Neutrophil (primary cell): ENCODE results near the gene KCTD2.

Source experiments
- H3K27ac ChIP-seq: fragments of 200-600 bp; sonication (generic); 2 replicates; pipeline ENCODE4 v1.5.1; 2016; ENCODE audit warnings: mild to moderate bottlenecking, moderate library complexity
- H3K27me3 ChIP-seq: fragments of 200-600 bp; sonication (generic); 2 replicates; pipeline ENCODE4 v1.6.0; 2016; ENCODE audit warnings: mild to moderate bottlenecking
- H3K36me3 ChIP-seq: fragments of 200-600 bp; sonication (generic); 2 replicates; pipeline ENCODE4 v1.5.1; 2017
- H3K4me1 ChIP-seq, 2 experiments: fragments of 200-600 bp in 1 of 2; sonication (generic) in 1 of 2; 1 replicate in 1 of 2; 2 replicates in 1 of 2; pipeline versions ENCODE4 v1.5.1 to v1.6.1; 2013 to 2016; ENCODE audit warnings: low read depth in 1 of 2, low read length in 1 of 2, mild to moderate bottlenecking in 1 of 2, moderate library complexity in 1 of 2; ENCODE audit not compliant: control insufficient read depth in 1 of 2, insufficient read depth in 1 of 2
- H3K4me3 ChIP-seq, 2 experiments: fragments of 200-600 bp in 1 of 2; sonication (generic) in 1 of 2; 1 replicate in 1 of 2; 2 replicates in 1 of 2; pipeline ENCODE4 v1.5.1; 2013 to 2016; ENCODE audit warnings: low read depth in 1 of 2, low read length in 1 of 2, mild to moderate bottlenecking in 1 of 2, moderate library complexity in 1 of 2
- H3K9me3 ChIP-seq: fragments of 200-600 bp; sonication (generic); 2 replicates; pipeline ENCODE4 v1.5.1; 2016
- TF ChIP-seq, protein P1 (sequence below): fragments of 200-600 bp; sonication (generic); IDR thresholded peaks from 2 replicates; pipeline ENCODE4 v1.5.1; 2016; ENCODE audit warnings: antibody characterized with exemption

Gene KCTD2

DNA sequence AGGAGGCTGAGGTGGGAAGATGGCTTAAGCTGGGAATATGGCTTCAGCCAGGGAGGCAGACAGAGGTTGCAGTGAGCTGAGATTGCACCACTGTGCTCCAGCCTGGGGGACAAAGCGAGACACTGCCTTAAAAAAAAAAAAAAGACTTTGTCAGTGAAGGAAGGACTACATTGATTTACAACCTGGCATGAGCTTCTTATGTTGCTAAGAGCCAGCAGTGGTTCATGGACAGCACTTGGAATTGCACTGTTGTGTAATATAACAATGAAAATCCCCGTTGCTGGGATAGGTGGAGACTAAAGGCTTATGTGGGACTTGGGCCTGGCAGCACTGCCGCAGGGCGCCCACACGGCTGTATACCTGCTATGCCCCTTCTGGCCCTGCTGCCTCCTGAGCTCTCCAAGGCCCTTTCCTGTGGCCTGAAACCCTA, 26.6 kb downstream of the KCTD2 start:
- Histone ChIP-seq H3K36me3 (no peaks in the 10 kb centered on the region), H3K9me3 (no peaks in the 10 kb centered on the region), H3K4me1 (peaks cover 41 to 45% of the 10 kb centered on the region in 2 experiments), H3K27ac (no peak overlapping the region), H3K4me3 (no peak overlapping the region), H3K27me3 (no peaks in the 10 kb centered on the region)
- TF ChIP-seq, protein P1, sequence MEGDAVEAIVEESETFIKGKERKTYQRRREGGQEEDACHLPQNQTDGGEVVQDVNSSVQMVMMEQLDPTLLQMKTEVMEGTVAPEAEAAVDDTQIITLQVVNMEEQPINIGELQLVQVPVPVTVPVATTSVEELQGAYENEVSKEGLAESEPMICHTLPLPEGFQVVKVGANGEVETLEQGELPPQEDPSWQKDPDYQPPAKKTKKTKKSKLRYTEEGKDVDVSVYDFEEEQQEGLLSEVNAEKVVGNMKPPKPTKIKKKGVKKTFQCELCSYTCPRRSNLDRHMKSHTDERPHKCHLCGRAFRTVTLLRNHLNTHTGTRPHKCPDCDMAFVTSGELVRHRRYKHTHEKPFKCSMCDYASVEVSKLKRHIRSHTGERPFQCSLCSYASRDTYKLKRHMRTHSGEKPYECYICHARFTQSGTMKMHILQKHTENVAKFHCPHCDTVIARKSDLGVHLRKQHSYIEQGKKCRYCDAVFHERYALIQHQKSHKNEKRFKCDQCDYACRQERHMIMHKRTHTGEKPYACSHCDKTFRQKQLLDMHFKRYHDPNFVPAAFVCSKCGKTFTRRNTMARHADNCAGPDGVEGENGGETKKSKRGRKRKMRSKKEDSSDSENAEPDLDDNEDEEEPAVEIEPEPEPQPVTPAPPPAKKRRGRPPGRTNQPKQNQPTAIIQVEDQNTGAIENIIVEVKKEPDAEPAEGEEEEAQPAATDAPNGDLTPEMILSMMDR, result no peak

DNA sequence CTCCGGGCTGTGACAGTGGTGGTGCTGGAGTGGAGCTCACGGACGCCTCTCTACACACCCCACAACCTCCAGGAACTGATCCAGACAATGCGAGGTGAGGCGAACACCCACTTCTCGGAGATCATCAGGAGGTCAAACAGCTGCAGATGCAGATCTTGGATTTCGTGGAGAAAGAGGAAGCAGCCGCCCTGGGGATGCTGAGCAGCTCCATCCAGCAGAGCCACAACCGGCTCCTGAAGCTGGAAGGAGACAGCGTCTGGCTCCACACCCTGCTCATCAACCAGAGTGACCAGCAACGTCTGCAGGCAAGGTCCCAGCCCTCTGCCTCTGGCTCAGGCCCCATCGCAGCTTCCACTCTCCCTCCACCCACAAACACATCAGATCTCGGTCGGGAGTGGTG, 27.5 kb downstream of the KCTD2 start:
- H3K9me3 ChIP-seq, result no peaks in the 10 kb centered on the region
- H3K27me3 ChIP-seq, result no peaks in the 10 kb centered on the region
- no peak overlapping the region for H3K4me3 ChIP-seq
- H3K4me1 ChIP-seq, result peaks cover 41 to 45% of the 10 kb centered on the region in 2 experiments
- TF ChIP-seq, protein P1, result no peak
- no peaks in the 10 kb centered on the region for H3K36me3 ChIP-seq
- peak overlapping the region; percentile 69 for H3K27ac ChIP-seq

DNA sequence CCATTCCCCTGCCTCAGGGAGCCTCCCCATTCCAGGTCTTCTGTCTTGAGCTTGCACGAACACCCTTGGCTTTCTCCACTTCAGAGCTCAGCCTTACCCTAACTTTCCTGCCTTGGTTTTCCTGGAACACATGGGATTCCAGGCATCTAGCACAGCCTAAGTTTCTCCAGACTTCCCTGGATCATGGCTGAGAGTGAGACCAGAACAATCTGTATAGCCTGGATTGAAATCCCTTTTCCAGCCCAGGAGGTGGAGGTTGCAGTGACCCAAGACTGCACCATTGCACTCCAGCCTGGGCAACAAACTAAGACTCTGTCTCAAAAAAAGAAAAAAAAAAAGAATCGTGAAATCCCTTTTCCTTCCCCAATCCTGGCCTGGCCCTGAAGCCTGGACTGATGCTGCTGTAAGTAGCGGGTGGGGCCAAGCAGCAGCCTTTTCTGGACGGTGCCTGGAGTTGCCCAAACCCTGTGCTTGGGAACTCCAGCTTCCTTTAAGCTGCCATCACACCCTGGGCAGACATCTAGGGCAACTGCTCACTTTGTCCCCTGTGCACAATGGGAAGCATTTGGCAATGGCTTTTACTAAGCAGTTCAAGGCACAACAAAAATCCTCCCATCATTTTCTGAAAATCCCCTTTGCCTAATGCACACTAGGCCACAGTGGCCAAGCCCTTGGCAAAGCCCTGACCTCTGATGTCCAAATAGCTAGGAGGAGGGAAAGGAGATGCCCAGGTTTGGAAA, 28.7 kb downstream of the KCTD2 start:
- Histone ChIP-seq H3K27me3 (no peaks in the 10 kb centered on the region), H3K4me3 (peak overlapping the region in 1 of 2 experiments; percentile 22)

DNA sequence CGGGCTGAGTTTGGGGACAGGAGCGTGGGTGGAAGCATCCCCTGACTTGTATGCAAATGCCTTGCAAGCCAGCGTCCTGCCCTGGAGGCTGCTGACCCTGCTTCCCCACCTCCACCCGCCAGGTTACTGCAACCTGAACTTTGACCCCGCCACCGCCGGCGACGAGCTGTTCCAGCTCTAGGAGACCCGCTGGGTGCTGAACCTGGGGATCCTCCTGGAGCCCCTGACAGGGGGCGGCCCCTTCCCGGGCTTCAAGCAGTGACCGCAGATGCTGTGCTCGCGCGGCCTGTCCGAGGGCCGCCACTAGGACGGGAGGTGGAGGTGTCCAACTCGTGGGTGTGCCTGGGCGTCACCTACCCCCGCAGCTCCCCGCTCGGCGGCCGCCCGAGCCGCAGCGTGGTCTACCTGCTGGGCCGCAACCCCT, 30.1 kb downstream of the KCTD2 start:
- peak overlapping the region; percentile 61 to 66 for H3K4me3 ChIP-seq

More for the DNA sequence above, 28.7 kb downstream of the KCTD2 start:
- TF ChIP-seq, protein P1, result no peak
- Histone ChIP-seq H3K36me3 (no peaks in the 10 kb centered on the region), H3K27ac (peak overlapping the region; percentile 69), H3K4me1 (peaks cover 45 to 48% of the 10 kb centered on the region in 2 experiments), H3K9me3 (no peaks in the 10 kb centered on the region)

DNA sequence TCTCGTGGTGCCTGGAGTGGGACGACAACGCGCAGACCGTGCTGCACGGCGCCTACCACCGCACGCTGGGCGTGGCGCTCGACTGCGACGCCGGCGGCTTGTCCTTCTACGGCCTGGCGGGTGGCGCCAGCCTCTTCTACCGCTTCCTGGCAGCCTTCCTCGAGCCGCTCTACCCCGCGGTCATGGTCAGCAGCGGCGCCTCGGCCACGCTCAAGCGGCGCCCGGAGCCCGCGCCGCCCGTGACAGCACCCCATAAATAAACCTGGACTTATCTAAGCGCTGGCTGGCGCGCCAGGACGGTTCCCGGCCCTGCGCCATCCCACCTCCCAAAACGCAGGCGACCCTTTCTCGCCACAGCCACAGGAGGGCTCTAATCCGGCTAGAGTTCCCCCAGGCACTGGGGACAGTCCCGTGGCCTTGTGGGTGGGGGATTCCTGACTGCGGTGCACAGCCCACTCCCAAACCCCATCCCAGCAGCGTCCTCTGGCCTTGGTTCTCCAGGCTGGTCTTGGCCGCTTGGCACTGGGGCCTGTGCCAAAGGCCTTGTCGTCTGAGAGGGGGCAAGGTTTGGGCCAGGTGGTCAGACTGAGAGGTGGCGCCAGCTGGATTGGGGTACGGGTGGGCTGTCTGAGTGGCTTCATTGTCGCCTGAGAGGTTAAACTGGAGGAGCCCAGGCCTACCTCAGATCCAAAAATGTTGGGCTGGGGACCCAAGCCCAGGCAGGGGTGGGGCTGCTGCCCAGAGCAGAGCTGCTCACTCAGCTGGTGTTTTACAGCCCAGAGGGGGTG, 30.7 kb downstream of the KCTD2 start:
- H3K4me3 ChIP-seq, result peak overlapping the region; percentile 61 to 66

More for the DNA sequence above, 30.1 kb downstream of the KCTD2 start:
- Histone ChIP-seq H3K9me3 (no peaks in the 10 kb centered on the region), H3K27ac (peak overlapping the region; percentile 86), H3K27me3 (no peaks in the 10 kb centered on the region), H3K36me3 (no peaks in the 10 kb centered on the region), H3K4me1 (peaks cover 54 to 56% of the 10 kb centered on the region in 2 experiments)
- TF ChIP-seq, protein P1, result no peak

More for the DNA sequence above, 30.7 kb downstream of the KCTD2 start:
- TF ChIP-seq, protein P1, result peak; percentile 55
- no peaks in the 10 kb centered on the region for H3K36me3 ChIP-seq
- H3K27ac ChIP-seq, result peak overlapping the region; percentile 86
- no peaks in the 10 kb centered on the region for H3K9me3 ChIP-seq
- peaks cover 54 to 56% of the 10 kb centered on the region in 2 experiments for H3K4me1 ChIP-seq
- no peaks in the 10 kb centered on the region for H3K27me3 ChIP-seq
